HepG2 (cell line): ENCODE measurements around the gene DCAF8. TPM values are rescaled to one million over a fixed set of nuclear protein-coding genes. Genes with fewer than 3 reads are reported as not detected.

Experiments
- ATAC-seq: fragments of 200-7000 bp; cut with Tn5 transposase; 3 replicates; pipeline ENCODE4 v1.9.1; 2020; ENCODE audit warnings: mild to moderate bottlenecking, moderate library complexity
- BruUV-seq: library from RNA; stranded (reverse); fragments of 400-500 nt; replicated peaks from 2 replicates; lab custom pipeline; 2021; lab: Mats Ljungman, UMichigan
- CTCF ChIA-PET: fragments of 300-600 bp; formaldehyde crosslinking; extraction: SDS; loops from one replicate; lab custom pipeline; 2021; ENCODE audit warnings: low total read pairs, inconsistent platforms, low intra/inter-chr PET ratio; lab: Yijun Ruan, JAX
- POLR2A ChIA-PET: fragments of 350-600 bp; sonication (Branson Sonifier 250); formaldehyde crosslinking; loops from one replicate; lab custom pipeline; 2020; ENCODE audit warnings: antibody characterized with exemption, inconsistent platforms; lab: Yijun Ruan, JAX
- DNase-seq: peaks from one replicate; pipeline ENCODE4 v3.0.0-alpha.2; 2015; ENCODE audit warnings: low spot score
- FAIRE-seq: peaks from 3 replicates; lab custom pipeline; 2011; peaks lifted over from hg19 to GRCh38; lab: Jason Lieb, UNC
- H2AFZ ChIP-seq: one replicate; pipeline ENCODE4 v1.6.1; 2011; ENCODE audit warnings: low read length, inconsistent platforms
- H3K27ac ChIP-seq: fragments of 300-600 bp; 3 replicates; pipeline ENCODE4 v1.8.0; 2011; ENCODE audit warnings: mixed run types, mild to moderate bottlenecking, mixed read lengths, low read length, inconsistent platforms; ENCODE audit not compliant: insufficient read depth; ENCODE audit errors: extremely low read length
- H3K27me3 ChIP-seq, 2 experiments: fragments of 200-600 bp in 1 of 2; 2 replicates in 1 of 2; 3 replicates in 1 of 2; pipeline versions ENCODE4 v1.6.0 to v1.8.0; 2011; ENCODE audit warnings: low read length in 2 of 2, mild to moderate bottlenecking in 2 of 2, moderate library complexity in 2 of 2, inconsistent platforms in 1 of 2; ENCODE audit not compliant: insufficient read depth in 2 of 2, control insufficient read depth in 1 of 2
- H3K36me3 ChIP-seq, 2 experiments: fragments of 200-600 bp in 1 of 2; replicated peaks in 1 of 2; 2 replicates in 1 of 2; 3 replicates in 1 of 2; pipeline versions ENCODE4 v1.5.1 to v1.8.0; 2011; ENCODE audit warnings: low read length in 2 of 2, inconsistent platforms in 1 of 2; ENCODE audit not compliant: insufficient read depth in 2 of 2, control insufficient read depth in 1 of 2
- H3K4me1 ChIP-seq: 2 replicates; pipeline ENCODE4 v1.5.1; 2012; ENCODE audit warnings: low read length, inconsistent platforms; ENCODE audit not compliant: insufficient read depth
- H3K4me2 ChIP-seq: 2 replicates; pipeline ENCODE4 v1.6.0; 2011; ENCODE audit warnings: low read depth, low read length, inconsistent platforms
- H3K4me3 ChIP-seq, 3 experiments: fragments of 200-600 bp in 1 of 3; sonication (generic), shearing (Covaris generic) in 1 of 3; replicated peaks in 1 of 3; 2 replicates each; pipeline ENCODE4 v1.5.1; 2011 to 2016; ENCODE audit warnings: low read length in 3 of 3, inconsistent platforms in 2 of 3, low read depth in 2 of 3, mild to moderate bottlenecking in 2 of 3, control low read depth in 1 of 3, mixed read lengths in 1 of 3; ENCODE audit not compliant: insufficient read depth in 1 of 3
- H3K79me2 ChIP-seq: one replicate; pipeline ENCODE4 v1.6.1; 2011; ENCODE audit warnings: low read length, inconsistent platforms; ENCODE audit not compliant: insufficient read depth
- H3K9ac ChIP-seq: 2 replicates; pipeline ENCODE4 v1.6.0; 2011; ENCODE audit warnings: mild to moderate bottlenecking, low read depth, low read length, inconsistent platforms; ENCODE audit not compliant: insufficient read depth
- H3K9me3 ChIP-seq: 2 replicates; pipeline ENCODE4 v1.5.1; 2012; ENCODE audit warnings: mild to moderate bottlenecking, low read length
- H4K20me1 ChIP-seq: 2 replicates; pipeline ENCODE4 v1.6.0; 2011; ENCODE audit warnings: inconsistent platforms, mild to moderate bottlenecking, low read length, moderate library complexity; ENCODE audit not compliant: insufficient read depth
- ATM ChIP-seq: fragments of 450-650 bp; IDR thresholded peaks from 2 replicates; pipeline ENCODE4 v1.7.1; 2017; ENCODE audit warnings: mild to moderate bottlenecking, borderline replicate concordance
- EEA1 ChIP-seq: sonication (generic); formaldehyde crosslinking; IDR thresholded peaks from 2 replicates; pipeline ENCODE4 v1.5.1; 2020; ENCODE audit warnings: mild to moderate bottlenecking, missing genetic modification reagents, borderline replicate concordance
- ETV6 ChIP-seq: sonication (generic); formaldehyde crosslinking; conservative IDR thresholded peaks from 2 replicates; pipeline ENCODE4 v1.4.0; 2020; ENCODE audit warnings: missing genetic modification reagents
- HNRNPL ChIP-seq: fragments of 200-400 bp; formaldehyde crosslinking; IDR thresholded peaks from 2 replicates; pipeline ENCODE4 v1.6.1; 2017; ENCODE audit warnings: mild to moderate bottlenecking, low read depth, low read length
- MAFG ChIP-seq: sonication (generic); formaldehyde crosslinking; IDR thresholded peaks from 2 replicates; pipeline ENCODE4 v1.5.1; 2020; ENCODE audit warnings: mild to moderate bottlenecking, missing genetic modification reagents
- SRF ChIP-seq: IDR thresholded peaks from 2 replicates; pipeline ENCODE4 v1.6.1; 2011; ENCODE audit warnings: mild to moderate bottlenecking, low read depth, low read length, moderate library complexity
- YY1 ChIP-seq: IDR thresholded peaks from 2 replicates; pipeline ENCODE4 v1.6.1; 2011; ENCODE audit warnings: low read length, low read depth, moderate library complexity, mild to moderate bottlenecking; ENCODE audit not compliant: insufficient read depth, insufficient replicate concordance
- ZBTB20 ChIP-seq: sonication (generic); formaldehyde crosslinking; IDR thresholded peaks from 2 replicates; pipeline ENCODE4 v1.8.1; 2023; ENCODE audit warnings: missing genetic modification reagents, low read depth, mild to moderate bottlenecking, borderline replicate concordance
- ZFY ChIP-seq: sonication (generic); formaldehyde crosslinking; IDR thresholded peaks from 2 replicates; pipeline ENCODE4 v1.4.0; 2020; ENCODE audit warnings: missing genetic modification reagents
- ZNF331 ChIP-seq: sonication (generic); formaldehyde crosslinking; IDR thresholded peaks from 2 replicates; pipeline ENCODE4 v1.4.0; 2020; ENCODE audit warnings: missing genetic modification reagents
- ZNF431 ChIP-seq: sonication (generic); formaldehyde crosslinking; IDR thresholded peaks from 2 replicates; pipeline ENCODE4 v1.9.0; 2022; ENCODE audit warnings: missing genetic modification reagents, low read depth, mild to moderate bottlenecking, borderline replicate concordance
- ZNF460 ChIP-seq: sonication (generic); formaldehyde crosslinking; IDR thresholded peaks from 2 replicates; pipeline ENCODE4 v1.5.1; 2020; ENCODE audit warnings: missing genetic modification reagents, mild to moderate bottlenecking, borderline replicate concordance
- ZNF512 ChIP-seq: sonication (generic); formaldehyde crosslinking; IDR thresholded peaks from 2 replicates; pipeline ENCODE4 v1.4.0; 2020; ENCODE audit warnings: mild to moderate bottlenecking, missing genetic modification reagents
- ZNF512B ChIP-seq: sonication (generic); formaldehyde crosslinking; IDR thresholded peaks from 2 replicates; pipeline ENCODE4 v1.5.1; 2020; ENCODE audit warnings: missing genetic modification reagents, mild to moderate bottlenecking, borderline replicate concordance
- ZNF607 ChIP-seq: sonication (generic); formaldehyde crosslinking; IDR thresholded peaks from 2 replicates; pipeline ENCODE4 v1.5.1; 2020; ENCODE audit warnings: missing genetic modification reagents, mild to moderate bottlenecking, borderline replicate concordance
- ZNF773 ChIP-seq: sonication (generic); formaldehyde crosslinking; IDR thresholded peaks from 2 replicates; pipeline ENCODE4 v1.4.0; 2020; ENCODE audit warnings: missing genetic modification reagents, borderline replicate concordance
- WGBS: methylation state at CpG from one replicate; pipeline ENCODE4 v1.1.6; 2017; ENCODE audit warnings: low lambda C conversion rate; 5-methylcytosine and 5-hydroxymethylcytosine counted together
- in situ Hi-C: cut with HindIII; loops from 2 replicates; pipeline ENCODE4 v1.10.0; 2017; ENCODE audit warnings: low pct_unique_long_range_greater_than_20kb; ENCODE audit not compliant: extremely low pct_ligation_motif_present
- intact Hi-C: fragments of 100-400 bp; cut with micrococcal nuclease; formaldehyde crosslinking; loops from one replicate; pipeline ENCODE4 v1.10.0; 2022; ENCODE audit not compliant: unreplicated experiment
- polyA plus RNA-seq, 8 experiments: library from polyadenylated mRNA; depleted of rRNA in 3 of 8; stranded (reverse) in 7 of 8; unstranded in 1 of 8; fragments of >200 nt; fragmentation: Illumina TruSeq in 4 of 8; extraction: Trizol in 4 of 8; gene quantifications; 2 replicates each; pipeline versions ENCODE4 v1.2.1 to v1.2.3, GENCODE V29; 2011 to 2016; ENCODE audit warnings: low read depth in 4 of 8, missing spikeins in 1 of 8, mixed read lengths in 1 of 8; ENCODE audit not compliant: insufficient read depth in 1 of 8
- total RNA-seq, 5 experiments: library from RNA; depleted of rRNA; stranded (reverse); fragments of >200 nt; fragmentation: Illumina TruSeq; extraction: Trizol; gene quantifications; 2 replicates each; pipeline ENCODE4 v1.2.3, GENCODE V29; 2016; ENCODE audit warnings: low read depth in 1 of 5

The DCAF8 gene
- total and polyA plus RNA-seq, 2 of the 13 experiments (the other 11 are each of a cell fraction or from before 2014, with no cell fraction given), result 73.4 to 79.8 TPM

GRCh38 chr1:160267284-160267991 lies 5.1 kb upstream of the DCAF8 start:
- Histone ChIP-seq H3K4me2 (peak overlapping the region; percentile 23; the same call in 1 of the 2 replicates), H3K27ac (no peak overlapping the region), H3K9me3 (no peaks in the 10 kb centered on the region), H3K4me3 (no peak overlapping the region; a peak in 1 of 6 replicates), H3K36me3 (no peaks in the 10 kb centered on the region), H2AFZ (no peak overlapping the region), H4K20me1 (no peaks in the 10 kb centered on the region), H3K27me3 (no peaks in the 10 kb centered on the region), H3K9ac (no peak overlapping the region), H3K4me1 (peaks cover 16% of the 10 kb centered on the region), H3K79me2 (no peaks in the 10 kb centered on the region)
- 21% methylated on average over 9 of the region's 10 CpGs for WGBS
- in situ Hi-C loops, result no loop called here
- intact Hi-C loops, result no loop called here
- no peak for TF ChIP-seq ZNF331 (CRISPR knock-in tag)
- TF ChIP-seq SRF, result no peak
- TF ChIP-seq ZNF512B (CRISPR knock-in tag), result no peak
- TF ChIP-seq ZNF431 (CRISPR knock-in tag), result no peak
- TF ChIP-seq ZNF460 (CRISPR knock-in tag), result 0 out of 2 replicates have a peak, but pooled peaks have one; percentile 23
- no peak for TF ChIP-seq ZFY (CRISPR knock-in tag)
- TF ChIP-seq HNRNPL, result no peak
- no peak for TF ChIP-seq ZNF773
- no peak for TF ChIP-seq ETV6 (CRISPR knock-in tag)
- peak; percentile 84 for TF ChIP-seq ZNF512
- no peak for TF ChIP-seq ZNF607 (CRISPR knock-in tag)
- no peak for TF ChIP-seq EEA1 (CRISPR knock-in tag)
- no peak for TF ChIP-seq MAFG (CRISPR knock-in tag)
- no peak for TF ChIP-seq ZBTB20 (CRISPR knock-in tag)
- no peak for TF ChIP-seq YY1
- no peak for TF ChIP-seq ATM
- CTCF ChIA-PET, result no interaction called here
- POLR2A ChIA-PET, result no interaction called here
- BruUV-seq, result no TSS peak
- DNase-seq (no peak), ATAC-seq (no peak), FAIRE-seq (no peak)
